Activated CD4-positive, alpha-beta memory T cell treated with anti-CD3 and anti-CD28 coated beads for 36 hours (primary cell): ENCODE results near the gene SNAP29. TPM values are rescaled to one million over a fixed set of nuclear protein-coding genes. Genes with fewer than 3 reads are reported as not detected.
"Not testable (repeated sequence)": the region's sequence is repeated elsewhere in the genome, so short reads cannot be mapped to it uniquely, and the experiment has no call there.

ENCODE experiments used
- CTCF ChIA-PET: fragments of 350-600 bp; sonication (Branson Sonifier 250); formaldehyde crosslinking; loops from one replicate; lab custom pipeline; 2021; ENCODE audit warnings: antibody characterized with exemption, inconsistent platforms; lab: Charles Lee
- POLR2A ChIA-PET: fragments of 350-600 bp; sonication (Branson Sonifier 250); formaldehyde crosslinking; loops from one replicate; lab custom pipeline; 2021; ENCODE audit warnings: antibody characterized with exemption; lab: Charles Lee
- DNase-seq: peaks from one replicate; pipeline ENCODE4 v3.0.0-alpha.2; 2020
- H3K27ac Mint-ChIP-seq: one replicate; pipeline ENCODE4 v1.8.0; 2021; ENCODE audit warnings: mixed read lengths
- H3K27me3 Mint-ChIP-seq: one replicate; pipeline ENCODE4 v1.8.0; 2021; ENCODE audit warnings: mixed read lengths
- H3K36me3 Mint-ChIP-seq: one replicate; pipeline ENCODE4 v1.8.0; 2021; ENCODE audit warnings: mixed read lengths
- H3K4me1 Mint-ChIP-seq: one replicate; pipeline ENCODE4 v1.8.0; 2021; ENCODE audit warnings: low read depth, mixed read lengths
- H3K4me3 Mint-ChIP-seq: one replicate; pipeline ENCODE4 v1.8.0; 2021; ENCODE audit warnings: mild to moderate bottlenecking, mixed read lengths
- H3K9me3 Mint-ChIP-seq: one replicate; pipeline ENCODE4 v1.8.0; 2021; ENCODE audit warnings: mixed read lengths
- intact Hi-C: fragments of 100-400 bp; cut with micrococcal nuclease; formaldehyde crosslinking; loops from one replicate; pipeline ENCODE4 v1.15.1; 2023
- total RNA-seq, 2 experiments: library from RNA; stranded (reverse); gene quantifications; one replicate each; pipeline ENCODE4 v1.2.3, GENCODE V29; 2021

Gene SNAP29
- total RNA-seq, 2 experiments from 2014 or later: 28.2 to 29.1 TPM

- H3K9me3 Mint-ChIP-seq, H3K27ac Mint-ChIP-seq, POLR2A ChIA-PET, H3K27me3 Mint-ChIP-seq, H3K4me3 Mint-ChIP-seq, DNase-seq, H3K4me1 Mint-ChIP-seq, intact Hi-C loops, H3K36me3 Mint-ChIP-seq: not testable (repeated sequence)
- CTCF ChIA-PET: interaction anchor here (0.6 kb wide), 1 partner anchor 20 kb away, joined by 3 read pairs; the partner anchor contains the start of gene CRKL
Measured at GRCh38 chr22:20897737-20898136, 38.9 kb downstream of the SNAP29 start.

- Mint-ChIP-seq H3K36me3 (no peaks in the 10 kb centered on the region), H3K4me3 (no peak overlapping the region), H3K27me3 (no peaks in the 10 kb centered on the region), H3K27ac (no peak overlapping the region), H3K9me3 (no peaks in the 10 kb centered on the region), H3K4me1 (no peaks in the 10 kb centered on the region)
- intact Hi-C loops: no loop called here
- POLR2A ChIA-PET: no interaction called here
- CTCF ChIA-PET: no interaction called here
- no peak for DNase-seq
Measured at GRCh38 chr22:20899827-20900423, 41.1 kb downstream of the SNAP29 start.

GRCh38 chr22:20901093-20902033, 42.6 kb downstream of the SNAP29 start:
- POLR2A ChIA-PET, H3K36me3 Mint-ChIP-seq, CTCF ChIA-PET, H3K4me1 Mint-ChIP-seq, H3K9me3 Mint-ChIP-seq, H3K27ac Mint-ChIP-seq, H3K4me3 Mint-ChIP-seq, H3K27me3 Mint-ChIP-seq, intact Hi-C loops, DNase-seq: not testable (repeated sequence)

GRCh38 chr22:20903093-20903492, 44.3 kb downstream of the SNAP29 start:
- no peaks in the 10 kb centered on the region for H3K9me3 Mint-ChIP-seq
- CTCF ChIA-PET: no interaction called here
- intact Hi-C loops: no loop called here
- no peaks in the 10 kb centered on the region for H3K27me3 Mint-ChIP-seq
- POLR2A ChIA-PET: no interaction called here
- no peak overlapping the region for H3K27ac Mint-ChIP-seq
- no peaks in the 10 kb centered on the region for H3K36me3 Mint-ChIP-seq
- no peak for DNase-seq
- H3K4me1 Mint-ChIP-seq: no peaks in the 10 kb centered on the region
- H3K4me3 Mint-ChIP-seq: no peak overlapping the region

- Mint-ChIP-seq H3K4me1 (no peaks in the 10 kb centered on the region), H3K36me3 (no peaks in the 10 kb centered on the region), H3K27me3 (no peaks in the 10 kb centered on the region), H3K9me3 (no peaks in the 10 kb centered on the region), H3K27ac (no peak overlapping the region), H3K4me3 (no peak overlapping the region)
- intact Hi-C loops: no loop called here
- POLR2A ChIA-PET: no interaction called here
- DNase-seq: no peak
- CTCF ChIA-PET: no interaction called here
Measured at GRCh38 chr22:20904008-20904979, 45.5 kb downstream of the SNAP29 start.

GRCh38 chr22:20904980-20905355, 46.2 kb downstream of the SNAP29 start:
- no peak for DNase-seq
- ChIA-PET CTCF (no interaction called here), POLR2A (no interaction called here)
- Mint-ChIP-seq H3K9me3 (no peaks in the 10 kb centered on the region), H3K27me3 (no peaks in the 10 kb centered on the region), H3K4me3 (no peak overlapping the region), H3K36me3 (no peaks in the 10 kb centered on the region), H3K4me1 (no peaks in the 10 kb centered on the region), H3K27ac (no peak overlapping the region)
- intact Hi-C loops: no loop called here

- no peak overlapping the region for H3K27ac Mint-ChIP-seq
- intact Hi-C loops: no loop called here
- no peaks in the 10 kb centered on the region for H3K9me3 Mint-ChIP-seq
- no peak for DNase-seq
- no peaks in the 10 kb centered on the region for H3K36me3 Mint-ChIP-seq
- POLR2A ChIA-PET: no interaction called here
- CTCF ChIA-PET: no interaction called here
- H3K27me3 Mint-ChIP-seq: no peaks in the 10 kb centered on the region
- H3K4me1 Mint-ChIP-seq: no peaks in the 10 kb centered on the region
- H3K4me3 Mint-ChIP-seq: no peak overlapping the region
Measured at GRCh38 chr22:20905415-20906386, 46.9 kb downstream of the SNAP29 start.

- DNase-seq: no peak
- no peaks in the 10 kb centered on the region for H3K36me3 Mint-ChIP-seq
- H3K4me1 Mint-ChIP-seq: no peaks in the 10 kb centered on the region
- ChIA-PET CTCF (no interaction called here), POLR2A (no interaction called here)
- no peaks in the 10 kb centered on the region for H3K27me3 Mint-ChIP-seq
- H3K27ac Mint-ChIP-seq: no peak overlapping the region
- H3K9me3 Mint-ChIP-seq: no peaks in the 10 kb centered on the region
- no peak overlapping the region for H3K4me3 Mint-ChIP-seq
- intact Hi-C loops: no loop called here
Measured at GRCh38 chr22:20906387-20906767, 47.6 kb downstream of the SNAP29 start.

GRCh38 chr22:20908717-20909116, 49.9 kb downstream of the SNAP29 start:
- H3K27ac Mint-ChIP-seq, H3K36me3 Mint-ChIP-seq, POLR2A ChIA-PET, intact Hi-C loops, H3K4me3 Mint-ChIP-seq, H3K27me3 Mint-ChIP-seq, H3K9me3 Mint-ChIP-seq, DNase-seq, H3K4me1 Mint-ChIP-seq: not testable (repeated sequence)
- CTCF ChIA-PET: interaction anchor here (0.9 kb wide), 1 partner anchor 8 kb away, joined by 3 read pairs; the partner anchor contains the start of gene CRKL

GRCh38 chr22:20909543-20910303, 50.9 kb downstream of the SNAP29 start:
- H3K27ac Mint-ChIP-seq: no peak overlapping the region
- no peaks in the 10 kb centered on the region for H3K36me3 Mint-ChIP-seq
- no peak overlapping the region for H3K4me3 Mint-ChIP-seq
- no peaks in the 10 kb centered on the region for H3K27me3 Mint-ChIP-seq
- ChIA-PET POLR2A (no interaction called here), CTCF (no interaction called here)
- intact Hi-C loops: loop anchor here (10.0 kb wide), 1 partner anchor 405 kb away; the partner anchor contains the start of gene MED15
- H3K9me3 Mint-ChIP-seq: no peaks in the 10 kb centered on the region
- no peak for DNase-seq
- H3K4me1 Mint-ChIP-seq: no peaks in the 10 kb centered on the region
